HG02884 (cell line): ENCODE data around the gene LIX1.
"Not testable (repeated sequence)": the region's sequence is repeated elsewhere in the genome, so short reads cannot be mapped to it uniquely, and the experiment has no call there.

ENCODE experiments used
- ATAC-seq: cut with Tn5 transposase; IDR thresholded peaks from one replicate; pipeline ENCODE4 v1.9.1; 2021; ENCODE audit warnings: mild to moderate bottlenecking, moderate library complexity; ENCODE audit not compliant: unreplicated experiment

LIX1 gene

DNA sequence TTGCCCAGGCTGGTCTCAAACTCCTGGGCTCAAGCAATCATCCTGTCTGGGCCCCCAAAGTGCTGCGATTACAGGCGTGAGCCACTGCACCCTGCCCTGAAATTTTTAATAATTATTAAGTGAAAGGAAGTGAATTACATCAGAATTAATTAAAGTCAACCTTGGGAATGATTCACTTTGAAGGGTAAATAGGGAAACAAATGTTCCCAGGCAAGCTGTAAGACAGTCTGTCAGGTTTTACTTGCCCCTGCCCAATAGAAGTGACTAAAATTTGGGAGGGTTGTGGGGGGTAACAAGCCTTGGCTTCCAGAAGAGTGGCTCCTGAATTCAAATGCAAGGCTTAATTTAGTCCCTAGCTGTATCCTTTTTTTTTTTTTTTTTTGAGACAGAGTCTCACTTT, 1.3 kb upstream of the LIX1 start:
- no peak for ATAC-seq

GRCh38 chr5:97141539-97141938, 872 bp downstream of the LIX1 start:
- no peak for ATAC-seq

GRCh38 chr5:97141031-97141430, 1.4 kb downstream of the LIX1 start:
- ATAC-seq, result no peak

- not testable (repeated sequence) for ATAC-seq
These were observed 2.2 kb downstream of the LIX1 start for GRCh38 chr5:97140250-97140649.

DNA sequence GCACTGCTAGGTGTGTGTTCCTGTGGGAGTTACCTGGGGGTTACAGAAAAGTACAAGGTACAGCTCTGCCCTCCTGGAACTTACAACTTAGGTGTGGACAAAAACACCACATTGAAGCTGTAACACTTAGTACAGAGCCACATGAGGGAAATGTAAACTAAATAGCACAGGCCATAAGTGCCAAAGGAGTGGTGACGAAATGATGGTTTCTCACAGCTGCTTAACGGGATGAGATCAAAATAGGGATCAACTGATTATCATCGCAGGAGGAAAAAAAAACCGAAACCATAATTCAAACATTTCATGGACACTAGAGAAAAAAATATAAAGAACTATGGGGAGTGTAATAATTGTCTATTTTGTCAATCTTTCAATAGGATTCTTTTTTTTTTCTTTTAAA, 5.9 kb downstream of the LIX1 start:
- no peak for ATAC-seq

GRCh38 chr5:97135868-97136267, 6.5 kb downstream of the LIX1 start:
- ATAC-seq, result no peak

DNA sequence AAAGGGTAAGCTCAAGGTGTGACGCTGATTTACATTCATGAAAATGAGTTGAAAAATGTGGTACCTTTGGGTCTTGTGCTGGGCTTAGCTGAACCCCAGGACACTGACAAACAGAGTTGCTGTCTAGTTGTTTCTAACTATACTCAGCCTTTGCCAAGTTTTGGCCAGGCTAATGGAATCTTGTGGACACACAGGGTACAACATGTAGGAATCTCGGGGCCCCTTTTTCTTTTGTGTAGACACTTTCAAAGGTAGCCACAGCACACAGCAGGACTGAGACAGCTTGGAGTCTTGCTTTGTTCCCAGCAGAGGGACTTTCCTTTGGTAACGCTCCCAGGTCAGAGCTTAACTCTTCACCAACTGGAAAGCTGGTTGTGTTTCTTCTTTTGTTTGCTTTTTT, 7.8 kb downstream of the LIX1 start:
- no peak for ATAC-seq

GRCh38 chr5:97133101-97133500, 9.3 kb downstream of the LIX1 start:
- no peak for ATAC-seq

DNA sequence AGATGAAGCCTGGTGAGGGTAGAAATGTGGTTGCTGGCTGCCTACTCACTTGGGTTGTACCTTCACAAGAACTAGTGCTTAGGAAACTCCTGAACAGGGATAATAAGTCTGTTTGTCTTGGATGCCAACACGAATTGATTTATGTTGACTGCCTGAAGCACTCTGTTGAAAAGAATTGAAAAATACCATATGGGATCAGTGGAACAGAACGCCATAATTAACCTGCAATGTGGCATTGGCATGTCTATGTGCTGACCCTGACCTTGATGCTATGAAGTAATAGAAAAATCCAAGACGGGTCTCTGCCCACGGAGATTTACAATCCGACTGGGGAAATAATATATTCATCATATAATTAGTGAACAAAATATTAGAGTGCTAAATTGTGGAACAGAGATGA, 10.5 kb downstream of the LIX1 start:
- no peak for ATAC-seq

DNA sequence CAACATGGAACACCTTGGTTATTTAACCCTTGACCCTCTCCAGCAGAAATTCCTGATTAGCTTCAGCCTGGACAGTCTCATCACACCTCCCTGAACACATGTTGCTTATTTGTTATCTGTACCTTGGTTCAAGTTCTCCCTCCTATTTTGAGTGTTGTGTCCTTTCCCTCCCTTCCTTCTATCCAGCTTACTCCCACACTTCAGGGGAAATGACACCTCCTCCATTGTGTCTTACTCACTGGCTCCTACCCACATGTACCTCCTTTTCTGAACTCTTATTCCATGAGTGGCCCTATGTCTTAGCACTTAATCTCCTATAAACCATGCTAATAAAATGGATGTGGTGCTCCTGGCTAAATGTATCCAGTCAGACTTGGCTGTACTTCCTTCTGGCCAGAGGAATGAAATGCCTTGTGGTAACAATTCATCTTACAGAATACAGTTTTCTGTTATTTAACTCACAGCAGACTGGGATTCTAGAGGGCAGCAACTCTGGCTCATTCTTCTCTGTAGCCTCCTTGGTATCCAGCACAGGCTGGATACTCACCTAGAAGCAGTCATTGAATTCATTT, 11.2 kb downstream of the LIX1 start:
- ATAC-seq, result no peak

- no peak for ATAC-seq
These were observed 14.7 kb downstream of the LIX1 start for GRCh38 chr5:97127727-97128126.

GRCh38 chr5:97125125-97125683, 17.2 kb downstream of the LIX1 start:
- no peak for ATAC-seq

- no peak for ATAC-seq
These were observed 18.1 kb downstream of the LIX1 start for GRCh38 chr5:97124335-97124734.

DNA sequence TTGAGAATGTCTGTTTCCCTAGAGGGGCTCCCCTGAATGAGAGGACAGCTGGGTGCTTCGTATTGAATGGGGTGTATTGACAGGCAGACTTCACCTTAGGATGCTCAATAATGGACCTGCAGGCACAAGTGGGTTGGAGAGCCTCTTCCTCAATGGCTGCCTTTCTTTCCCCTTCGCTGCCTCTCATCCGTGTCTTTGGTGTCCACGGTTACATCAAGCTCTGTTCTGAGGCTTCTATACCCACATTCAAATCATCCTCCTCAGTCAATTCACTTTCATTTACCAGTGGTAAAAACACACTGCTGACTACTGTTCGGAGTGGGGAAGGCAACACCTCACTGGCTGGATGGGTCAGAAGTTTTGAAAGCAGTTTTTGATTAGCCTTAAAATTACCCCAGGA, 20.6 kb downstream of the LIX1 start:
- ATAC-seq, result no peak

DNA sequence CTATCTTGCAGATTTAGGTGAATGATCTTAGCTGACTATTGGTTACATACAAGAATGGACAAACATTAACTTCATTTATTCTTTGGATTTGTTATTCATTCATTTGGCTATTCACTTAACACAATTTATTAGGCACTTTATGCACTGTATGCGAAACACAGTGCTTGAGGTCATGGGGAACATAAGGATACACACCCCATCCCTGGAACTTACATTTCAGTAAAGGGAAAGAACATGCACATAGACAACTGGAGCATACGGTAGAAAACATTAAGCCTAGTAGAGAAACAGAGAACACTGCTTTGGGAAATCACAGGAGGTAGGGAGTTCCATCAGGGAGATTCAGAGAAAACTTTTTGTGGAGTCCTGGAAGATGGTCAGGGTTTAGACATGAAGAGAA, 22.2 kb downstream of the LIX1 start:
- ATAC-seq, result no peak

- no peak for ATAC-seq
These were observed 23.4 kb downstream of the LIX1 start for GRCh38 chr5:97119007-97119390.

DNA sequence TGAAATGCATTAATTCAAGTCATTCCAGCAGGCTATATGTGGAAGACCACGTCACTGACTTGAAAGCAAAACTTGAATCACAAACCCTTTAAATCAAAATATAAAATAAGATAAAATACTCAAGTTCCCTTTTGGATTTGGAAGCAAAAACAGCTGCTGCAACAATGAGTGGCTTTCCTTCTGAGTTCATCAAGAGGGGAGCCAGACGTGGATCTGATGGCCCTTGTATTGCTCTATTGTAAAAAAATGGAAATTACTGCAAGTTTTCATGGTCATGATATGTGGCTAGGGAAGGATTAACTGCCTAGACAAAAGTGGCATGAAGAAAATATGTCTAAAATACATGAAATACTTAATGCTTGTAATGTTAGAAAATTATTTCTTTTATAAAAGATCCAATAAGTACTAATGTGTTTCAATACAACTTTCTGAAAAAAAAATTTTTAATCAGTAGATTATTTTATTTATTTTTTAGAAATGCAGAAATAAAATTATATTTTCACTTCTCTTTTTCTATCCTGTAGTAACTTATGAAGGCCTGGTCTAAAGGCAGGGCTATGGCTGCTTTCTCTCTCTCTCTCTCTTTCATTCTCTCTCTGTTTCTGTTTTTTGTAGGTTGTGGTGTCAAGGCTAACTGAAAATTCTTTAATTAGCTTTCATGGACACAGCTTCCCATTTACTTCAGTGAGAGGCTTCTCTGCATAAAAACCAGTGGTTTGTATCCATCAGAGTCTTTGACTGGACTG, 24.0 kb downstream of the LIX1 start:
- ATAC-seq, result peak; percentile 66

- no peak for ATAC-seq
These were observed 26.5 kb downstream of the LIX1 start for GRCh38 chr5:97115932-97116331.

- no peak for ATAC-seq
These were observed 30.2 kb downstream of the LIX1 start for GRCh38 chr5:97112230-97112629.

DNA sequence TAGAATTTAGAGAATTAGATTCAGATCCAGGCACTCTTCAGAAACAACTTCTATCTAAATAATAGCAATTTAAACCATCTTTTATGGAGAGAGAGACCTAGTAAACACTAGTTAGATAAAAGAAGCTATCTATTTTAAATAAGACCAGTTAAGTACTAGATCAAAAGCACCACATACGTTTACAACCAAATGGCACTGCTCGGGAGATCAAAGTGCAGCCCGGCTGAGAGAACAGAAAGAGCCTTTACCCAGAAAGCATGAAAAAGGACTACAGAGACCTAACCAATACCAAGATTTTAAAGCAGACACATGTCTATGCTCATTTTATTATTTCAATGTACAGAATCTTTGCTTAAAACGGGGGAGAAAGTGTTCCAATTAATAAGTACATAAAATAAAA, 30.8 kb downstream of the LIX1 start:
- no peak for ATAC-seq

DNA sequence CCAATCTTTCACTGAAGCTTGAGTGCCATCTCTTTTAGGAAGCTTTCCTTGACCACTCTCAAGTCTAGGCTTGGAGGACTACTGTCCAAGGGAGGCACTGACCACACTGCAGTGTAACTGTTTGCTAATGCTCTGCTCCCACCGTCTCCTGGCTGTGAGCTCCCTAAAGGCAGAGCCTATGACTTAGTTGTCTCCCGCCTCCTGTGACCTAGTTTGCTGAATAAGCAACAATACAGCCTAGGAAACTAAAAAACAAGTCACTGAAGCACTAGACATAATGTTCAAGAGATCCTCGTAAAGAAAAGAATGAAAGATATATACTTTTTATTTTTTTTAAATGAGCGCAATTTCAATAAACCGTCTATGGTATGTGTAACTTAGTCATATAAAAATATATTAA, 31.4 kb downstream of the LIX1 start:
- ATAC-seq, result no peak

DNA sequence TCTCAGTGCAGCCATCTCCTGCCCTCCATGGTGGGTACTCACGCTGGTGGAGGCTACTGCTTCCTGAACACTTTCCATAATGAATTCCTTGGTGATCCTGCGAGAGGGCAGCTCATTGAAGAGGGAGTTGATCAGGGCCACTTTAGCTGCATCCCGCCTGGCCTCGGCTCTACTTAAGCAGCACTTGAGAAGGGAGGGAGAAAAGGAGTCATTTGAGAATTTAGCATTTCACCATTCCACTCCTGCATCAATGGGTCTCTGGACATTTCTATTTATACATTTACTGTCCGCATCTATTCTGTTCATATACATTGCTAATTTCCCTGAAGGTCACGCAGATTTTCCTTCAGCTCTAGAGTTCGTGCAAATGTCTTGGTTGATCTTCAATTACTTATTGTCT, 35.1 kb downstream of the LIX1 start:
- no peak for ATAC-seq

DNA sequence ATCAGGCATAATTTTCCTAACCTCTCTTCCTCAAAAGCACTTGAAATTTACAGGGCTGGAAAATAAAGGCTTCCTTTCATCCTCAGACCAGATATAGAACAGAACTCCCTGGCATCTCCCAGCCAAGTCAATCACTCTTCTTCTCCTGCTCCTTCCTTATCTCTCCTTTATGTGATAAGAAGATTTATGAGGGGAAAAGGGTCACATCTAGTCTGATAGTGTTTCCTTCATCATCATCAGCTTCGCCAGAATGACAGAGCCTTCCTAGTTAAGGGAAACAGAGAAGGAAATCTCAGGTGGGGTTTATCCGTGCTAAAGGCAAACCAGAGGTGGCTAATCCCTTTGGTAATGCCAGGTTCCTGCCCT, 36.2 kb downstream of the LIX1 start:
- ATAC-seq, result no peak
